GM18858 (cell line): Measurements from ENCODE around the gene UBTD1.

Source experiments
- ATAC-seq: cut with Tn5 transposase; IDR thresholded peaks from one replicate; pipeline ENCODE4 v1.9.1; 2021; ENCODE audit not compliant: unreplicated experiment

UBTD1 gene

GRCh38 chr10:97580421-97581367, 82.0 kb downstream of the UBTD1 start:
- no peak for ATAC-seq

- no peak for ATAC-seq
Observed at GRCh38 chr10:97582169-97582568, 83.4 kb downstream of the UBTD1 start.

- no peak for ATAC-seq
Observed at GRCh38 chr10:97583476-97583875, 84.8 kb downstream of the UBTD1 start.

- ATAC-seq: no peak
Observed at GRCh38 chr10:97584060-97584797, 85.5 kb downstream of the UBTD1 start, which contains the start of gene HOGA1. Gene HOGA1 (plus strand): TSS chr10:97584389. CDS start chr10:97584704, 315 bp downstream.

- no peak for ATAC-seq
Observed at GRCh38 chr10:97584798-97585438, 86.2 kb downstream of the UBTD1 start.

- ATAC-seq: no peak
Observed at GRCh38 chr10:97585439-97585811, 86.7 kb downstream of the UBTD1 start.

DNA sequence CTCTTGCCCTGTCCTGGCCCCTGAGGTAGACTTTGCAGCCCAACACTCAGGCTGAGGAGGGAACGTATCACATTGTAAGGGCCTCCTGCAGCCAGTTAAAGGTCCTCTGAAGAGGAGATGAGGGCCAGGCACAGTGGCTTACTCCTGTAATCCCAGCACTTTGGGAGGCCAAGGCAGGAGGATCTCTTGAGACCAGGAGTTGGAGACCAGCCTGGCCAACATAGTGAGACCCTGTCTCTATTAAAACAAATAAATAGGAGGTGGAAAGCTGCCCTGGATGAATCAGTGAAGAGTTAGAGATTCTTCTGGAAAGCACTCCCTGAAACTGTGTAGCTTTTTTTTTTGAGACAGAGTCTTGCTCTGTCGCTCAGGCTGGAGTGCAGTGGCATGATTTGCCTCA, 88.5 kb downstream of the UBTD1 start:
- no peak for ATAC-seq

GRCh38 chr10:97589479-97589878, 90.8 kb downstream of the UBTD1 start, which contains the start of gene C10orf62:
Gene C10orf62 (plus strand): TSS chr10:97589721. CDS start chr10:97589898, 177 bp downstream.
- no peak for ATAC-seq

- ATAC-seq: no peak
Observed at GRCh38 chr10:97590082-97590747, 91.5 kb downstream of the UBTD1 start.

DNA sequence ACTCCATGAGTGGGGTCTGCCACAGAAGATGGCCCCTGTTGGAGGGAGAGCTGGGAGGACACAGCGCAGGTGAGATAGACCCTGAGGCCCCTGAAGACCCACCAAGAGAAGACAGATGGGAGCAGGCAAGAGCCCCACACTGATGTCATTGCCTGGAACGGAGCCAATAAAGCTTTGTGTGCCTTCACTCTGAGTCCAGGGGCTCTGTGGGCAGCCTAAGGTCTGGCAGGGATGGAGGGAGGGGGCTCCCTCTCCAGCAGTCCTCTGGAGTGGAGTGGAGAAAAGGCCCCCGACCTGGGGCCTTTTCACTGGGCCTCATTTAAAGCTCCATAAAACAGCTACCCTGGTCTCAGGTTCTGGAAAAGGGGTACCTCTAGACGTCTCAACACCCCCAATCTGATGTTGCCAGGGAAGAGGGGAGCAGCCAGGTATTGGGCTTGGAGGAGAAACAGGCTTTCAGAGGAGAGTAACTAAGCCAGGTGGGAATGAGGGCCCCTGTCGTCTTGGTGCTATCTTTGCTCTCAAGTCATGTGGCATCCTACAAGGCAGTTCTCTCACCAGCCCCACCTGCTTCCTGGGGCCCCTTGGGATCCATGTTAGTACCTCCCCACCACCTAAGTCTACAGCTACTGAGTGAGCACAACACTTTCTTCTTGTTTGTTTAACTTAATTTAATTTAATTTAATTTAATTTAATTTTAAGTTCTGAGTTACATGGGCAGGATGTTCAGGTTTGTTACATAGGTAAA, 92.2 kb downstream of the UBTD1 start:
- no peak for ATAC-seq

GRCh38 chr10:97593421-97593820, 94.7 kb downstream of the UBTD1 start:
- ATAC-seq: no peak

GRCh38 chr10:97596101-97597082, 97.7 kb downstream of the UBTD1 start:
- ATAC-seq: no peak

- no peak for ATAC-seq
Observed at GRCh38 chr10:97597778-97598177, 99.1 kb downstream of the UBTD1 start.

GRCh38 chr10:97598407-97599271, 99.9 kb downstream of the UBTD1 start:
- no peak for ATAC-seq

DNA sequence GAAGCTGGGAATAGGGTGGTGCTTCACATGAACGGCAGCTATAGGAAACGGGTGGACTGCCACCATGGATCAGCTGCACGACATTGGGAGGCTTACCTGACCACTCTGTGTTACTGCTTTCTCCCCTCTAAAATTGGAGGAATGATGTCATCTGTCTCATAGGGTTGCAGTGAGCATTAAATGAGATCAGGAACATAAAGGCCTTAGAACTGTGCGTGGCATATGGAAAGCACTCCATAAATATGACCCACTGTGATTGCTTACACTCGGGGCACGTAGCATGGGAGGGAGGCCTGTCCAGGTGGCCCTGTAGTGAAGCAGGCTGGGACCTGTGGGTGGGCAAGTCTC, 100.5 kb downstream of the UBTD1 start:
- ATAC-seq: no peak

GRCh38 chr10:97600616-97601015, 101.9 kb downstream of the UBTD1 start:
- no peak for ATAC-seq

DNA sequence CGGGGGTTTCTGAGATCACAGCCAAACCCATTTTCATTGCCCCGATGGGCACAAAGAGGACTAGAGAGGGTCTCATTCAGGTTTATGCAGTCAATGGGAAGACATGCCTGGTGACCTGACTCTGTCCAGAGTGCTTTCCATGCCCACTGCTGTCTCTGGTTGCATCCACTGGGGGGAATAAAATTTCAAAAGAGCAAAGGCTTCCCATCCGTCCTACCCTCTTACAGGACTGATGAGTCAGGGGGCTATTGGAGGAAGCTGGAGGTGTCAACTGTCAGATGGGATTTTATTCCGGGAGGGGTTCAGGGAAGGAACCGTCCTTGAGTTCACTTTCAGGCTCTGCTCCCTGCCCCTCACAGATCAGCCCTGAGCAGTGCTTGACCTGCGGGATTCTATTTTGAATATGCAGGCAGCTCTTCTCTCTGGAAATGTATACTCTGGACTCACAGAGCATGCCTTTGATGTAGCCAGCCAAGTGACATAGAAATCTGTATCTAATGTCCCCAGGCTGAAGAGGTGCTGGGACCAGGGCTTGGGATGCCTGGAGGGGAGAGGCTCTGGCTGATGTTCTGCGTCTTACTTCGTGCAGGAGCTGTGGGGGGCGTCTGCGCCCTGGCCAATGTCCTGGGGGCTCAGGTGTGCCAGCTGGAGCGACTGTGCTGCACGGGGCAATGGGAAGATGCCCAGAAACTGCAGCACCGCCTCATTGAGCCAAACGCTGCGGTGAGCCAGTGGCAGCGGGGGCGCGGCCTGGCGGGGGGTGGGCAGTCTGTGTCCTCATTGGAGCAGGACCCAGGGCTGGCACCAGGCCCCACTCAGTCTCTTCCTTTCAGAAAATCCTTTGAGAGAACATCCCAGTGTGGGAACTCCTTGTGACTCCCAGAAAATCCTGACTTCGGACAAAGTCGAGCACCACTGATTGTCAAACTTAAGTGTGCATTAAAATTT, 102.8 kb downstream of the UBTD1 start:
- no peak for ATAC-seq
